HepG2 (cell line): ENCODE data around the gene CNTFR. TPM values are rescaled to one million over a fixed set of nuclear protein-coding genes. Genes with fewer than 3 reads are reported as not detected.

Experiments used
- ATAC-seq: fragments of 200-7000 bp; cut with Tn5 transposase; 3 replicates; pipeline ENCODE4 v1.9.1; 2020; ENCODE audit warnings: mild to moderate bottlenecking, moderate library complexity
- BruUV-seq: library from RNA; stranded (reverse); fragments of 400-500 nt; replicated peaks from 2 replicates; lab custom pipeline; 2021; lab: Mats Ljungman, UMichigan
- CTCF ChIA-PET: fragments of 300-600 bp; formaldehyde crosslinking; extraction: SDS; loops from one replicate; lab custom pipeline; 2021; ENCODE audit warnings: low total read pairs, inconsistent platforms, low intra/inter-chr PET ratio; lab: Yijun Ruan, JAX
- POLR2A ChIA-PET: fragments of 350-600 bp; sonication (Branson Sonifier 250); formaldehyde crosslinking; loops from one replicate; lab custom pipeline; 2020; ENCODE audit warnings: antibody characterized with exemption, inconsistent platforms; lab: Yijun Ruan, JAX
- DNase-seq: peaks from one replicate; pipeline ENCODE4 v3.0.0-alpha.2; 2015; ENCODE audit warnings: low spot score
- FAIRE-seq: peaks from 3 replicates; lab custom pipeline; 2011; peaks lifted over from hg19 to GRCh38; lab: Jason Lieb, UNC
- H2AFZ ChIP-seq: one replicate; pipeline ENCODE4 v1.6.1; 2011; ENCODE audit warnings: low read length, inconsistent platforms
- H3K27ac ChIP-seq: fragments of 300-600 bp; 3 replicates; pipeline ENCODE4 v1.8.0; 2011; ENCODE audit warnings: mixed run types, mild to moderate bottlenecking, mixed read lengths, low read length, inconsistent platforms; ENCODE audit not compliant: insufficient read depth; ENCODE audit errors: extremely low read length
- H3K27me3 ChIP-seq, 2 experiments: fragments of 200-600 bp in 1 of 2; 2 replicates in 1 of 2; 3 replicates in 1 of 2; pipeline versions ENCODE4 v1.6.0 to v1.8.0; 2011; ENCODE audit warnings: low read length in 2 of 2, mild to moderate bottlenecking in 2 of 2, moderate library complexity in 2 of 2, inconsistent platforms in 1 of 2; ENCODE audit not compliant: insufficient read depth in 2 of 2, control insufficient read depth in 1 of 2
- H3K36me3 ChIP-seq, 2 experiments: fragments of 200-600 bp in 1 of 2; replicated peaks in 1 of 2; 2 replicates in 1 of 2; 3 replicates in 1 of 2; pipeline versions ENCODE4 v1.5.1 to v1.8.0; 2011; ENCODE audit warnings: low read length in 2 of 2, inconsistent platforms in 1 of 2; ENCODE audit not compliant: insufficient read depth in 2 of 2, control insufficient read depth in 1 of 2
- H3K4me1 ChIP-seq: 2 replicates; pipeline ENCODE4 v1.5.1; 2012; ENCODE audit warnings: low read length, inconsistent platforms; ENCODE audit not compliant: insufficient read depth
- H3K4me2 ChIP-seq: 2 replicates; pipeline ENCODE4 v1.6.0; 2011; ENCODE audit warnings: low read depth, low read length, inconsistent platforms
- H3K4me3 ChIP-seq, 3 experiments: fragments of 200-600 bp in 1 of 3; sonication (generic), shearing (Covaris generic) in 1 of 3; replicated peaks in 1 of 3; 2 replicates each; pipeline ENCODE4 v1.5.1; 2011 to 2016; ENCODE audit warnings: low read length in 3 of 3, inconsistent platforms in 2 of 3, low read depth in 2 of 3, mild to moderate bottlenecking in 2 of 3, control low read depth in 1 of 3, mixed read lengths in 1 of 3; ENCODE audit not compliant: insufficient read depth in 1 of 3
- H3K79me2 ChIP-seq: one replicate; pipeline ENCODE4 v1.6.1; 2011; ENCODE audit warnings: low read length, inconsistent platforms; ENCODE audit not compliant: insufficient read depth
- H3K9ac ChIP-seq: 2 replicates; pipeline ENCODE4 v1.6.0; 2011; ENCODE audit warnings: mild to moderate bottlenecking, low read depth, low read length, inconsistent platforms; ENCODE audit not compliant: insufficient read depth
- H3K9me3 ChIP-seq: 2 replicates; pipeline ENCODE4 v1.5.1; 2012; ENCODE audit warnings: mild to moderate bottlenecking, low read length
- H4K20me1 ChIP-seq: 2 replicates; pipeline ENCODE4 v1.6.0; 2011; ENCODE audit warnings: inconsistent platforms, mild to moderate bottlenecking, low read length, moderate library complexity; ENCODE audit not compliant: insufficient read depth
- BHLHE40 ChIP-seq: IDR thresholded peaks from 2 replicates; pipeline ENCODE4 v1.6.1; 2011; ENCODE audit warnings: low read length, improper control_type of control experiment
- MATR3 ChIP-seq: sonication (generic); formaldehyde crosslinking; IDR thresholded peaks from 2 replicates; pipeline ENCODE4 v1.4.0; 2020; ENCODE audit warnings: missing genetic modification reagents
- SNAI1 ChIP-seq: sonication (generic); formaldehyde crosslinking; IDR thresholded peaks from 2 replicates; pipeline ENCODE4 v1.5.0; 2020; ENCODE audit warnings: mild to moderate bottlenecking, missing genetic modification reagents, borderline replicate concordance
- ZBTB14 ChIP-seq: sonication (generic); formaldehyde crosslinking; IDR thresholded peaks from 2 replicates; pipeline ENCODE4 v1.4.0; 2020; ENCODE audit warnings: missing genetic modification reagents
- ZNF407 ChIP-seq: sonication (generic); formaldehyde crosslinking; IDR thresholded peaks from one replicate; pipeline ENCODE4 v1.5.1; 2020; ENCODE audit warnings: mild to moderate bottlenecking, missing genetic modification reagents; ENCODE audit errors: not compliant biosample characterization
- ZNF770 ChIP-seq: sonication (generic); formaldehyde crosslinking; IDR thresholded peaks from 2 replicates; pipeline ENCODE4 v1.5.0; 2020; ENCODE audit warnings: mild to moderate bottlenecking, missing genetic modification reagents
- ZSCAN31 ChIP-seq: sonication (generic); formaldehyde crosslinking; IDR thresholded peaks from 2 replicates; pipeline ENCODE4 v1.5.0; 2020; ENCODE audit warnings: low read depth, mild to moderate bottlenecking, missing genetic modification reagents
- ZSCAN5A ChIP-seq: sonication (generic); formaldehyde crosslinking; IDR thresholded peaks from 2 replicates; pipeline ENCODE4 v1.8.0; 2022; ENCODE audit warnings: mild to moderate bottlenecking, missing genetic modification reagents, borderline replicate concordance
- WGBS: methylation state at CpG from one replicate; pipeline ENCODE4 v1.1.6; 2017; ENCODE audit warnings: low lambda C conversion rate; 5-methylcytosine and 5-hydroxymethylcytosine counted together
- in situ Hi-C: cut with HindIII; loops from 2 replicates; pipeline ENCODE4 v1.10.0; 2017; ENCODE audit warnings: low pct_unique_long_range_greater_than_20kb; ENCODE audit not compliant: extremely low pct_ligation_motif_present
- intact Hi-C: fragments of 100-400 bp; cut with micrococcal nuclease; formaldehyde crosslinking; loops from one replicate; pipeline ENCODE4 v1.10.0; 2022; ENCODE audit not compliant: unreplicated experiment
- polyA plus RNA-seq, 8 experiments: library from polyadenylated mRNA; depleted of rRNA in 3 of 8; stranded (reverse) in 7 of 8; unstranded in 1 of 8; fragments of >200 nt; fragmentation: Illumina TruSeq in 4 of 8; extraction: Trizol in 4 of 8; gene quantifications; 2 replicates each; pipeline versions ENCODE4 v1.2.1 to v1.2.3, GENCODE V29; 2011 to 2016; ENCODE audit warnings: low read depth in 4 of 8, missing spikeins in 1 of 8, mixed read lengths in 1 of 8; ENCODE audit not compliant: insufficient read depth in 1 of 8
- total RNA-seq, 5 experiments: library from RNA; depleted of rRNA; stranded (reverse); fragments of >200 nt; fragmentation: Illumina TruSeq; extraction: Trizol; gene quantifications; 2 replicates each; pipeline ENCODE4 v1.2.3, GENCODE V29; 2016; ENCODE audit warnings: low read depth in 1 of 5

Gene CNTFR
- total and polyA plus RNA-seq, 2 of the 13 experiments (the other 11 are each of a cell fraction or from before 2014, with no cell fraction given), result not detected

GRCh38 chr9:34558919-34559623 lies 30.5 kb downstream of the CNTFR start (continued):
- TF ChIP-seq SNAI1 (CRISPR knock-in tag), result no peak

- in situ Hi-C loops, result no loop called here
- Histone ChIP-seq H3K4me3 (no peak overlapping the region), H4K20me1 (peaks cover 2% of the 10 kb centered on the region; the same call in 1 of the 2 replicates), H3K9me3 (no peaks in the 10 kb centered on the region), H3K27me3 (peaks cover 6 to 53% of the 10 kb centered on the region in 2 experiments; a peak in 3 of 5 replicates), H2AFZ (no peak overlapping the region), H3K4me2 (no peak overlapping the region), H3K27ac (no peak overlapping the region), H3K4me1 (peaks cover 28% of the 10 kb centered on the region), H3K79me2 (no peaks in the 10 kb centered on the region), H3K9ac (no peak overlapping the region), H3K36me3 (no peaks in the 10 kb centered on the region)
- FAIRE-seq (no peak), DNase-seq (no peak), ATAC-seq (no peak)
- intact Hi-C loops, result no loop called here
- POLR2A ChIA-PET, result no interaction called here
- BruUV-seq, result no TSS peak
- CTCF ChIA-PET, result no interaction called here
- 68% methylated on average over 9 of the region's 9 CpGs for WGBS
- TF ChIP-seq MATR3 (no peak), ZNF407 (no peak), ZBTB14 (no peak), BHLHE40 (no peak), ZSCAN31 (CRISPR knock-in tag) (no peak), ZSCAN5A (CRISPR knock-in tag) (no peak), ZNF770 (CRISPR knock-in tag) (no peak)
Observed at GRCh38 chr9:34558364-34558763, 31.2 kb downstream of the CNTFR start.
